ENCODE measurements around the gene EPC1.

- no peak for TF ChIP-seq POLR2AphosphoS5 (IDR thresholded peaks at IDR 0.05; ENCODE audit: borderline replicate concordance, low read depth, low read length)
- TF ChIP-seq EZH2 (IDR thresholded peaks at IDR 0.05) = no peak
These were observed 26.1 kb upstream of the EPC1 start for GRCh38 chr10:32373031-32373430.
